Spleen (tissue), 11 donors: ENCODE data around the gene SPACA6. TPM values are rescaled to one million over a fixed set of nuclear protein-coding genes. Genes with fewer than 3 reads are reported as not detected.
"Not testable (repeated sequence)": the region's sequence is repeated elsewhere in the genome, so short reads cannot be mapped to it uniquely, and the experiment has no call there.

Source experiments
- DNase-seq: peaks from one replicate; pipeline ENCODE4 v3.0.0-alpha.2; 2020
- H3K27ac ChIP-seq, 8 donors: fragments of 200-600 bp; sonication (generic) in 7 of 8; 1 replicate in 4 of 8; 2 replicates in 4 of 8; pipeline versions ENCODE4 v1.5.0 to v1.8.0; 2016 to 2021; ENCODE audit warnings: inconsistent platforms in 4 of 8, mild to moderate bottlenecking in 4 of 8, moderate library complexity in 1 of 8
- H3K27me3 ChIP-seq, 7 donors: fragments of 200-600 bp; sonication (generic) in 6 of 7; replicated peaks in 1 of 7; 1 replicate in 4 of 7; 2 replicates in 3 of 7; pipeline versions ENCODE4 v1.5.0 to v1.8.0; 2016 to 2021; ENCODE audit warnings: inconsistent platforms in 3 of 7, mild to moderate bottlenecking in 1 of 7
- H3K36me3 ChIP-seq, 6 donors: fragments of 200-600 bp; sonication (generic) in 5 of 6; 1 replicate in 4 of 6; 2 replicates in 2 of 6; pipeline versions ENCODE4 v1.5.0 to v1.8.0; 2016 to 2021; ENCODE audit warnings: inconsistent platforms in 2 of 6
- H3K4me1 ChIP-seq, 6 donors: fragments of 200-600 bp; sonication (generic) in 5 of 6; 1 replicate in 3 of 6; 2 replicates in 3 of 6; pipeline versions ENCODE4 v1.5.0 to v1.8.0; 2016 to 2021; ENCODE audit warnings: inconsistent platforms in 3 of 6
- H3K4me3 ChIP-seq, 8 donors: fragments of 200-600 bp; sonication (generic) in 7 of 8; 1 replicate in 4 of 8; 2 replicates in 4 of 8; pipeline versions ENCODE4 v1.5.0 to v1.8.0; 2016 to 2021; ENCODE audit warnings: inconsistent platforms in 4 of 8, mild to moderate bottlenecking in 4 of 8, moderate library complexity in 2 of 8
- H3K9me3 ChIP-seq, 8 donors: fragments of 200-600 bp; sonication (generic) in 7 of 8; 1 replicate in 4 of 8; 2 replicates in 4 of 8; pipeline versions ENCODE4 v1.5.0 to v1.8.0; 2016 to 2021; ENCODE audit warnings: inconsistent platforms in 4 of 8
- POLR2A ChIP-seq, 3 donors: fragments of 450-650 bp; IDR thresholded peaks; one replicate each; pipeline ENCODE4 v1.5.1; 2017; ENCODE audit warnings: antibody characterized with exemption in 3 of 3, mild to moderate bottlenecking in 1 of 3
- POLR2AphosphoS5 ChIP-seq, 3 donors: sonication (generic); formaldehyde crosslinking; IDR thresholded peaks; one replicate each; pipeline ENCODE4 v1.5.1; 2017; ENCODE audit warnings: antibody characterized with exemption in 3 of 3
- WGBS, 5 donors: extraction: QIAGEN DNeasy Blood & Tissue Kit in 3 of 5; methylation state at CpG; one replicate each; pipeline versions ENCODE4 v1.1.5 to v1.1.7; 2013 to 2018; 5-methylcytosine and 5-hydroxymethylcytosine counted together
- intact Hi-C: fragments of 100-400 bp; cut with DNase I; formaldehyde crosslinking; loops from one replicate; pipeline ENCODE4 v1.15.0; 2023; ENCODE audit warnings: low total_unique reads
- polyA plus RNA-seq, 3 donors: library from polyadenylated mRNA; stranded (reverse); fragments of 200-250 nt; gene quantifications; one replicate each; pipeline ENCODE4 v1.2.1, GENCODE V29; 2013
- total RNA-seq, 7 donors: library from RNA; depleted of rRNA in 3 of 7; stranded (reverse); fragments of >200 nt in 3 of 7; fragmentation: NEBNext Ultra II Directional in 4 of 7; extraction: Animal tissue kit (Norgen Biotek cat#: 25700) in 4 of 7; gene quantifications; one replicate each; pipeline versions ENCODE4 v1.1.0 to v1.2.1, GENCODE V29; 2016 to 2021
- TF ChIP-seq, protein P1 (sequence below), 11 experiments: fragments of 200-600 bp in 7 of 11; fragments of 450-650 bp in 4 of 11; sonication (generic) in 4 of 11; IDR thresholded peaks in 8 of 11; conservative IDR thresholded peaks in 3 of 11; 1 replicate in 7 of 11; 2 replicates in 4 of 11; pipeline versions ENCODE4 v1.4.0 to v1.8.0; 2016 to 2021; ENCODE audit warnings: antibody characterized with exemption in 11 of 11, inconsistent platforms in 4 of 11, mild to moderate bottlenecking in 1 of 11
- donor health status: healthy with polysubstance abuse.
- donor health status: DM: no; HTN: no; CAD: no; lungs with moderate emphysema.
- donor health status: DM: no; HTN: no; CAD: no.
- donor health status: Bipolar disorder and iron deficiency.
- donor health status: healthy.
- donor health status: DM: no; HTN: no; CAD: no.
- donor health status: DM: yes; HTN: yes; CAD: no.

SPACA6 gene
- total and polyA plus RNA-seq, 10 donors = 9.6 to 44.2 (median 20.2) TPM

DNA sequence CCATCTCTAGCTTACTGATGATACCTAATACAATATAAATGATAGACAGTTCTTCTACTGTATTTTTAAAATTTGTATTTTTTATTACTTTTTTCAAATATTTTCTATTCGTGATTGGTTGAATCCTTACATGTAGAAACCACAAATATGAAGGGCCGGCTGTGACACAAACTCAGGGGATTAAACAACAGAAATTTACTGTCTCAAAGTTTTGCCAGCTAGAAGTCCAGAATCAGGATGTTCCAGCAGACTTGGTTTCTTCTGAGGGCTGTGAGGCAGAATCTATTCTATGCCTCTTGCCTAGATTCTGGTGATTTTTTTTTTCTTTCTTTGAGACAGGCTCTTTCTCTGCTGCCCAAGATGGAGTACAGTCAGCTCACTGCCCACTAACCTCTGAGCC is 44.8 kb downstream of the SPACA6 start:
- peaks cover 0 to 8% (median 0%) of the 10 kb centered on the region in 6 donors for H3K36me3 ChIP-seq
- DNase-seq = no peak
- H3K4me3 ChIP-seq = no peak overlapping the region
- intact Hi-C loops = no loop called here
- TF ChIP-seq POLR2AphosphoS5 (IDR thresholded peaks at IDR 0.05) = no peak
- TF ChIP-seq POLR2A (IDR thresholded peaks at IDR 0.05) = no peak
- TF ChIP-seq, protein P1, sequence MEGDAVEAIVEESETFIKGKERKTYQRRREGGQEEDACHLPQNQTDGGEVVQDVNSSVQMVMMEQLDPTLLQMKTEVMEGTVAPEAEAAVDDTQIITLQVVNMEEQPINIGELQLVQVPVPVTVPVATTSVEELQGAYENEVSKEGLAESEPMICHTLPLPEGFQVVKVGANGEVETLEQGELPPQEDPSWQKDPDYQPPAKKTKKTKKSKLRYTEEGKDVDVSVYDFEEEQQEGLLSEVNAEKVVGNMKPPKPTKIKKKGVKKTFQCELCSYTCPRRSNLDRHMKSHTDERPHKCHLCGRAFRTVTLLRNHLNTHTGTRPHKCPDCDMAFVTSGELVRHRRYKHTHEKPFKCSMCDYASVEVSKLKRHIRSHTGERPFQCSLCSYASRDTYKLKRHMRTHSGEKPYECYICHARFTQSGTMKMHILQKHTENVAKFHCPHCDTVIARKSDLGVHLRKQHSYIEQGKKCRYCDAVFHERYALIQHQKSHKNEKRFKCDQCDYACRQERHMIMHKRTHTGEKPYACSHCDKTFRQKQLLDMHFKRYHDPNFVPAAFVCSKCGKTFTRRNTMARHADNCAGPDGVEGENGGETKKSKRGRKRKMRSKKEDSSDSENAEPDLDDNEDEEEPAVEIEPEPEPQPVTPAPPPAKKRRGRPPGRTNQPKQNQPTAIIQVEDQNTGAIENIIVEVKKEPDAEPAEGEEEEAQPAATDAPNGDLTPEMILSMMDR (IDR thresholded peaks at IDR 0.05 in 8 of 11, conservative IDR thresholded peaks at IDR 0.05 in 3 of 11) = no peak
- no peaks in the 10 kb centered on the region for H3K9me3 ChIP-seq
- H3K27me3 ChIP-seq = peaks cover 0 to 41% (median 0%) of the 10 kb centered on the region in 7 donors
- peaks cover 0 to 47% (median 0%) of the 10 kb centered on the region in 6 donors for H3K4me1 ChIP-seq
- WGBS, 5 donors = 68 to 87% (median 76%) methylated on average over 2 of the region's 2 CpGs
- H3K27ac ChIP-seq = peak overlapping the region in 2 of 8 donors; percentile 88 to 91

DNA sequence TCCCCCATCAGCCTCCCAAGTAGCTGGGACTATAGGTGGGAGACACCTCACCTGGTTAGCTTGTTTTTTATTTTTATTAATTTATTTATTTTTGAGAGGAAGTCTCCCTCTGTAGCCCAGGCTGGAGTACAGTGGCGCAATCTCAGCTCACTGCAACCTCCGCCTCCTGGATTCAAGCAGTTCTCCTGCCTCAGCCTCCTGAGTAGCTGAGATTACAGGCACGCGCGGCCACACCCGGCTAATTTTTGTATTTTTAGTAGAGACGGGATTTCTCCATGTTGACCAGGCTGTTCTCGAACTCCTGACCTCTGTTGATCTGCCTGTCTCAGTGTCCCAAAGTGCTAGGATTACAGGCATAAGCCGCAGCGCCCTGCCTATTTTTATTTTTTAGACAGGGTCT is 45.4 kb downstream of the SPACA6 start:
- intact Hi-C loops, H3K4me3 ChIP-seq, DNase-seq, H3K9me3 ChIP-seq: not testable (repeated sequence)
- Histone ChIP-seq H3K4me1 (peaks cover 0 to 53% (median 0%) of the 10 kb centered on the region in 6 donors), H3K36me3 (peaks cover 0 to 14% (median 0%) of the 10 kb centered on the region in 6 donors), H3K27me3 (peaks cover 0 to 35% (median 0%) of the 10 kb centered on the region in 7 donors), H3K27ac (peak overlapping the region in 2 of 8 donors; percentile 74 to 91)
- WGBS, 5 donors = 72 to 86% (median 85%) methylated on average over 10 of the region's 10 CpGs

DNA sequence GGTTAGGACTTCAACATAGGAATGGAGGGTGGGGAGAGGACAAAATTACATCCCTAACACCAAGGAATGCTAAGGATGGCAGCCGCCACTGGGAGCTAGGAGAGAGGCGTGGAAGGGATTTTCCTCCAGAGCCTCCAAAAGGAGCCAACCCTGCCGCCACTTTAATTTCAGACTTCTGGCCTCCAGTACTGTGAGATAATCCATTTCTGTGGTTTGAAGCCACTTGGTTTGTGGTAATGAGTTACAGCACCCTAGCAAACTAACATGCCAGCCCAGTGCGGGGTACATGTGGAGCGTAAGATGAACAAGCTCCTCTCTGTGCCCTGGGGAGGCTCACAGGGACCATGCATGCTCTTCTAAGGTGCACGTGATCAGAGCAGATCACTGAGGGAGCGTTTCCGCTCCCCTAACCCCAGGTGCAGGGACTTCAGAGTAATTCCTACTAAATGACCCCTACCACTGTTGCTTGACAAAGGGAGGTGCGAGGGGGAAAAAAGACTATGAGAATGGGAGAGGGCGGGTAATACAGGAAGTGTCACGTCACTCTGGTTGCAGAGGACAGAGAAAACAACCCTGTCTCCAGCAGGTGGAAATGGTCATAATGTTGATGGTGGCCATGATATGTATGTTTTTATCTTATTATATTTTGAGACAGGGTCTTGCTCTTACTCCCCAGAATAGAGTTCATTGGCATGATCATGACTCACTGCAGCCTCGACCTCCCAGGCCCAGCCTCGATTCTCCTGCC is 46.5 kb downstream of the SPACA6 start:
- 62 to 86% (median 67%) methylated on average over 13 of the region's 13 CpGs for WGBS, 5 donors
- H3K27ac ChIP-seq = peak overlapping the region in 4 of 8 donors; percentile 34 to 91 (median 68)
- peaks cover 0 to 60% (median 0%) of the 10 kb centered on the region in 6 donors for H3K4me1 ChIP-seq
- H3K4me3 ChIP-seq = peak overlapping the region in 1 of 8 donors; percentile 21
- TF ChIP-seq, protein P1 (IDR thresholded peaks at IDR 0.05 in 8 of 11, conservative IDR thresholded peaks at IDR 0.05 in 3 of 11) = peak in 1 of 11 experiments; percentile 16
- no peak for TF ChIP-seq POLR2AphosphoS5 (IDR thresholded peaks at IDR 0.05)
- H3K9me3 ChIP-seq = no peaks in the 10 kb centered on the region
- peaks cover 0 to 25% (median 0%) of the 10 kb centered on the region in 6 donors for H3K36me3 ChIP-seq
- DNase-seq = no peak
- peaks cover 0 to 35% (median 0%) of the 10 kb centered on the region in 7 donors for H3K27me3 ChIP-seq
- intact Hi-C loops = no loop called here

DNA sequence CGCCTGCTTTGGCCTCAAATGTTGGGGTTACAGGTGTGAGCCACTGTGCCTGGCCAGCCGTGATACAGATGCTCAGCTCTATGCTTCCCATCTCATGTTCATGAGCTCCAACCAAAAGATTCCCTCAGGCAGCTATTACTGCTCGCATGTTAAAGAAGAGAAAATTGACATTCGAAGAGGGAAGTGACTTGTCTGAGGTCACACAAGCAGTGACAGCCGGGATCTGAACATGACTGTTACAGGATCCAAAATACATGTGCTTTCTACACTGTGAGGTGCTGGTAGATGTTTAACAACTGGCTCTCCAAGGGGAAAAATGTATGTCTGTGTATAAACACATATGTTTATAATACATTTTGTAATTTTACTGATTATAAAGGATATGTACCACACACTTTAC is 47.2 kb downstream of the SPACA6 start:
- Histone ChIP-seq H3K27ac (peak overlapping the region in 3 of 8 donors; percentile 62 to 91 (median 74)), H3K4me1 (peaks cover 0 to 58% (median 0%) of the 10 kb centered on the region in 6 donors), H3K4me3 (peak overlapping the region in 1 of 8 donors; percentile 21), H3K36me3 (peaks cover 0 to 33% (median 0%) of the 10 kb centered on the region in 6 donors), H3K27me3 (peaks cover 0 to 28% (median 0%) of the 10 kb centered on the region in 7 donors), H3K9me3 (no peaks in the 10 kb centered on the region)
- peak in 1 of 3 donors; percentile 5 for TF ChIP-seq POLR2AphosphoS5 (IDR thresholded peaks at IDR 0.05)
- TF ChIP-seq, protein P1 (IDR thresholded peaks at IDR 0.05 in 8 of 11, conservative IDR thresholded peaks at IDR 0.05 in 3 of 11) = no peak
- 60 to 83% (median 70%) methylated on average over 5 of the region's 5 CpGs for WGBS, 5 donors
- no peak for DNase-seq
- intact Hi-C loops = no loop called here
